SK-N-SH (cell line): ENCODE data around the gene FAM227B. TPM values are rescaled to one million over a fixed set of nuclear protein-coding genes. Genes with fewer than 3 reads are reported as not detected.

Experiments
- CTCF ChIA-PET: fragments of 300-600, 350-600 bp; formaldehyde crosslinking; extraction: SDS; loops from one replicate; lab custom pipeline; 2021; lab: Yijun Ruan, JAX
- POLR2A ChIA-PET: fragments of 350-600 bp; sonication (Branson Sonifier 250); formaldehyde crosslinking; extraction: SDS; loops from one replicate; lab custom pipeline; 2020; ENCODE audit warnings: antibody characterized with exemption, inconsistent platforms; lab: Yijun Ruan, JAX
- DNase-seq: peaks from one replicate; pipeline ENCODE4 v3.0.0; 2012
- H2AFZ ChIP-seq: fragments of 200-600 bp; sonication (generic); 2 replicates; pipeline ENCODE4 v1.8.1; 2016; ENCODE audit warnings: antibody characterized with exemption, mild to moderate bottlenecking, low read depth
- H3F3A ChIP-seq: fragments of 200-600 bp; sonication (generic); replicated peaks from 2 replicates; pipeline ENCODE3; 2016; ENCODE audit warnings: antibody characterized with exemption, mild to moderate bottlenecking; ENCODE audit not compliant: insufficient read depth
- H3K27ac ChIP-seq, 2 experiments: fragments of 200-500 bp in 1 of 2; fragments of 200-600 bp in 1 of 2; sonication (Bioruptor generic) in 1 of 2; sonication (generic), shearing (Covaris generic) in 1 of 2; 2 replicates each; pipeline versions ENCODE4 v1.5.1 to v1.6.1; 2014 to 2016; ENCODE audit warnings: low read depth in 2 of 2, inconsistent platforms in 1 of 2, low read length in 1 of 2, mild to moderate bottlenecking in 1 of 2, mixed read lengths in 1 of 2
- H3K27me3 ChIP-seq: fragments of 200-600 bp; sonication (generic), shearing (Covaris generic); 2 replicates; pipeline ENCODE4 v1.6.1; 2016; ENCODE audit warnings: mixed run types; ENCODE audit not compliant: insufficient read depth
- H3K36me3 ChIP-seq, 2 experiments: fragments of 200-500 bp in 1 of 2; fragments of 200-600 bp in 1 of 2; sonication (Bioruptor generic) in 1 of 2; sonication (generic) in 1 of 2; replicated peaks in 1 of 2; 2 replicates each; pipeline versions ENCODE3 to v1.5.1; 2014 to 2016; ENCODE audit warnings: low read length in 1 of 2, mild to moderate bottlenecking in 1 of 2; ENCODE audit not compliant: insufficient read depth in 2 of 2, control insufficient read depth in 1 of 2
- H3K4me1 ChIP-seq, 2 experiments: fragments of 200-500 bp in 1 of 2; fragments of 200-600 bp in 1 of 2; sonication (Bioruptor generic) in 1 of 2; sonication (generic), shearing (Covaris generic) in 1 of 2; 2 replicates each; pipeline versions ENCODE4 v1.5.1 to v1.6.1; 2014 to 2016; ENCODE audit warnings: low read depth in 1 of 2, low read length in 1 of 2, mixed run types in 1 of 2; ENCODE audit not compliant: insufficient read depth in 2 of 2, control insufficient read depth in 1 of 2
- H3K4me2 ChIP-seq: fragments of 200-600 bp; sonication (generic), shearing (Covaris generic); 2 replicates; pipeline ENCODE4 v1.6.1; 2017; ENCODE audit warnings: mixed run types
- H3K4me3 ChIP-seq, 2 experiments: fragments of 200-500 bp in 1 of 2; fragments of 200-600 bp in 1 of 2; sonication (Bioruptor generic) in 1 of 2; sonication (generic), shearing (Covaris generic) in 1 of 2; 2 replicates each; pipeline versions ENCODE4 v1.5.1 to v1.8.1; 2014 to 2016; ENCODE audit warnings: low read depth in 2 of 2, inconsistent platforms in 1 of 2, low read length in 1 of 2, mild to moderate bottlenecking in 1 of 2, mixed read lengths in 1 of 2, moderate library complexity in 1 of 2
- H3K79me2 ChIP-seq: fragments of 200-600 bp; sonication (generic); 2 replicates; pipeline ENCODE4 v1.8.1; 2017; ENCODE audit warnings: mild to moderate bottlenecking; ENCODE audit not compliant: insufficient read depth
- H3K9ac ChIP-seq: fragments of 200-600 bp; sonication (generic); 2 replicates; pipeline ENCODE4 v1.6.1; 2017; ENCODE audit warnings: mixed run types
- H3K9me2 ChIP-seq: fragments of 200-600 bp; sonication (generic); 2 replicates; pipeline ENCODE4 v1.6.1; 2017; ENCODE audit warnings: mixed run types
- H3K9me3 ChIP-seq: fragments of 200-600 bp; sonication (generic); 2 replicates; pipeline ENCODE4 v1.6.1; 2017; ENCODE audit warnings: mixed run types, mild to moderate bottlenecking, moderate library complexity
- H4K20me1 ChIP-seq: fragments of 200-600 bp; sonication (generic); 2 replicates; pipeline ENCODE4 v1.6.1; 2017; ENCODE audit warnings: mild to moderate bottlenecking, mixed run types; ENCODE audit not compliant: insufficient read depth
- CHD2 ChIP-seq: fragments of 150-350 bp; IDR thresholded peaks from 2 replicates; pipeline ENCODE4 v1.6.1; 2018; ENCODE audit warnings: low read length; ENCODE audit not compliant: partially characterized antibody
- CTCF ChIP-seq: fragments of 200-600 bp; sonication (generic); IDR thresholded peaks from 2 replicates; pipeline ENCODE4 v1.6.1; 2017; ENCODE audit warnings: antibody characterized with exemption, mild to moderate bottlenecking, moderate library complexity
- ELF1 ChIP-seq: IDR thresholded peaks from 2 replicates; pipeline ENCODE4 v1.4.0; 2012
- EZH2phosphoT487 ChIP-seq: fragments of 200-600 bp; sonication (generic); IDR thresholded peaks from 2 replicates; pipeline ENCODE4 v1.6.1; 2017; ENCODE audit warnings: low read depth, mixed run types, mild to moderate bottlenecking, antibody characterized with exemption, moderate library complexity, borderline replicate concordance
- FOSL2 ChIP-seq: IDR thresholded peaks from 2 replicates; pipeline ENCODE4 v1.4.0; 2012; ENCODE audit warnings: low read depth, mild to moderate bottlenecking, moderate library complexity, borderline replicate concordance
- GABPA ChIP-seq: IDR thresholded peaks from 2 replicates; pipeline ENCODE4 v1.4.0; 2012; ENCODE audit warnings: low read depth, mild to moderate bottlenecking
- MEF2A ChIP-seq: IDR thresholded peaks from 2 replicates; pipeline ENCODE4 v1.4.0; 2012; ENCODE audit warnings: low read depth, borderline replicate concordance
- MXI1 ChIP-seq: IDR thresholded peaks from 2 replicates; pipeline ENCODE4 v1.6.1; 2012; ENCODE audit warnings: mild to moderate bottlenecking, low read depth, low read length, improper control_type of control experiment
- NFIC ChIP-seq: IDR thresholded peaks from 2 replicates; pipeline ENCODE4 v1.4.0; 2012; ENCODE audit warnings: borderline replicate concordance
- REST ChIP-seq: IDR thresholded peaks from 2 replicates; pipeline ENCODE4 v1.6.1; 2012; ENCODE audit warnings: mild to moderate bottlenecking, low read depth, low read length, moderate library complexity
- RFX5 ChIP-seq: IDR thresholded peaks from 2 replicates; pipeline ENCODE4 v1.6.1; 2012; ENCODE audit warnings: mild to moderate bottlenecking, improper control_type of control experiment, low read length
- SMC3 ChIP-seq: IDR thresholded peaks from 2 replicates; pipeline ENCODE4 v1.6.1; 2012; ENCODE audit warnings: low read depth, low read length, improper control_type of control experiment
- TCF12 ChIP-seq: IDR thresholded peaks from 2 replicates; pipeline ENCODE4 v1.4.0; 2012
- USF1 ChIP-seq: IDR thresholded peaks from 2 replicates; pipeline ENCODE4 v1.4.0; 2012; ENCODE audit warnings: low read depth, borderline replicate concordance
- YY1 ChIP-seq: IDR thresholded peaks from 2 replicates; pipeline ENCODE4 v1.4.0; 2012; ENCODE audit warnings: low read depth, mild to moderate bottlenecking
- WGBS: methylation state at CpG from one replicate; pipeline ENCODE4 v1.1.6; 2017; ENCODE audit warnings: low lambda C conversion rate; 5-methylcytosine and 5-hydroxymethylcytosine counted together
- polyA plus RNA-seq, 3 experiments: library from polyadenylated mRNA; depleted of rRNA; stranded (reverse); fragments of >200 nt; gene quantifications; 2 replicates each; pipeline ENCODE4 v1.2.3, GENCODE V29; 2012

The FAM227B gene
- polyA plus RNA-seq, 1 of the 3 experiments (the other 2 are of a cell fraction) = 4.4 TPM

GRCh38 chr15:49308686-49309085, 311.9 kb downstream of the FAM227B start:
- Histone ChIP-seq H3F3A (no peaks in the 10 kb centered on the region), H3K9me3 (no peaks in the 10 kb centered on the region), H3K36me3 (peaks cover 10 to 22% of the 10 kb centered on the region in 2 experiments), H3K27me3 (no peaks in the 10 kb centered on the region), H3K9ac (no peak overlapping the region), H2AFZ (no peak overlapping the region), H3K4me3 (no peak overlapping the region), H3K79me2 (no peaks in the 10 kb centered on the region), H4K20me1 (no peaks in the 10 kb centered on the region), H3K9me2 (no peaks in the 10 kb centered on the region), H3K4me2 (no peak overlapping the region), H3K27ac (no peak overlapping the region), H3K4me1 (no peaks in the 10 kb centered on the region; a peak in 1 of 4 replicates)
- no peak for DNase-seq
- POLR2A ChIA-PET = no interaction called here
- no peak for TF ChIP-seq MEF2A
- no peak for TF ChIP-seq TCF12
- no peak for TF ChIP-seq GABPA
- TF ChIP-seq YY1 = no peak
- no peak for TF ChIP-seq SMC3
- no peak for TF ChIP-seq RFX5
- no peak for TF ChIP-seq EZH2phosphoT487
- no peak for TF ChIP-seq MXI1
- no peak for TF ChIP-seq REST
- TF ChIP-seq USF1 = no peak
- TF ChIP-seq FOSL2 = no peak
- 81% methylated on average over 1 of the region's 2 CpGs for WGBS
- CTCF ChIA-PET = interaction anchor here (1.1 kb wide), 1 partner anchor 74 kb away, joined by 4 read pairs; no protein-coding TSS in a partner anchor

- POLR2A ChIA-PET = no interaction called here
Observed at GRCh38 chr15:49306551-49306950, 314.1 kb downstream of the FAM227B start.

More at GRCh38 chr15:49306551-49306950, 314.1 kb downstream of the FAM227B start:
- CTCF ChIA-PET = no interaction called here
- peaks cover 12 to 22% of the 10 kb centered on the region in 2 experiments for H3K36me3 ChIP-seq
- no peak overlapping the region for H3K27ac ChIP-seq
- H3K4me2 ChIP-seq = no peak overlapping the region
- H3K27me3 ChIP-seq = no peaks in the 10 kb centered on the region
- H3K9me2 ChIP-seq = no peaks in the 10 kb centered on the region
- no peaks in the 10 kb centered on the region for H3F3A ChIP-seq
- H3K4me1 ChIP-seq = no peaks in the 10 kb centered on the region
- no peak for DNase-seq
- no peak overlapping the region for H3K9ac ChIP-seq
- H3K4me3 ChIP-seq = no peak overlapping the region
- no peak overlapping the region for H2AFZ ChIP-seq
- no peaks in the 10 kb centered on the region for H3K79me2 ChIP-seq
- 91% methylated on average over 1 of the region's 1 CpG for WGBS
- H4K20me1 ChIP-seq = no peaks in the 10 kb centered on the region
- TF ChIP-seq CTCF = no peak
- no peak for TF ChIP-seq ELF1
- TF ChIP-seq CHD2 = no peak
- TF ChIP-seq NFIC = no peak
- H3K9me3 ChIP-seq = no peaks in the 10 kb centered on the region
